ENCODE data around the gene MKLN1.

The MKLN1 gene

GRCh38 chr7:131346885-131347592 lies 19.4 kb downstream of the MKLN1 start:
- in situ Hi-C loops (cut with MboI; ENCODE audit: low sequenced_read_pairs): no loop called here

- in situ Hi-C loops (cut with MboI; ENCODE audit: low sequenced_read_pairs): no loop called here
These were observed 24.4 kb downstream of the MKLN1 start for GRCh38 chr7:131352032-131352431.

GRCh38 chr7:131354390-131354789 lies 26.7 kb downstream of the MKLN1 start:
- in situ Hi-C loops (cut with MboI; ENCODE audit: low sequenced_read_pairs): no loop called here

GRCh38 chr7:131355917-131356777 lies 28.5 kb downstream of the MKLN1 start:
- in situ Hi-C loops (cut with MboI; ENCODE audit: low sequenced_read_pairs): no loop called here

GRCh38 chr7:131357282-131357880 lies 29.7 kb downstream of the MKLN1 start:
- in situ Hi-C loops (cut with MboI; ENCODE audit: low sequenced_read_pairs): no loop called here

- in situ Hi-C loops (cut with MboI; ENCODE audit: low sequenced_read_pairs): no loop called here
These were observed 31.0 kb downstream of the MKLN1 start for GRCh38 chr7:131358636-131359035.

GRCh38 chr7:131359136-131359776 lies 31.6 kb downstream of the MKLN1 start:
- in situ Hi-C loops (cut with MboI; ENCODE audit: low sequenced_read_pairs): no loop called here

GRCh38 chr7:131363719-131364118 lies 36.0 kb downstream of the MKLN1 start:
- in situ Hi-C loops (cut with MboI; ENCODE audit: low sequenced_read_pairs): no loop called here

- in situ Hi-C loops (cut with MboI; ENCODE audit: low sequenced_read_pairs): no loop called here
These were observed 37.2 kb downstream of the MKLN1 start for GRCh38 chr7:131364767-131365344.

GRCh38 chr7:131365838-131366237 lies 38.2 kb downstream of the MKLN1 start:
- in situ Hi-C loops (cut with MboI; ENCODE audit: low sequenced_read_pairs): no loop called here

- in situ Hi-C loops (cut with MboI; ENCODE audit: low sequenced_read_pairs): no loop called here
These were observed 41.7 kb downstream of the MKLN1 start for GRCh38 chr7:131369354-131369753.

- in situ Hi-C loops (cut with MboI; ENCODE audit: low sequenced_read_pairs): no loop called here
These were observed 42.9 kb downstream of the MKLN1 start for GRCh38 chr7:131370523-131370968.

- in situ Hi-C loops (cut with MboI; ENCODE audit: low sequenced_read_pairs): no loop called here
These were observed 43.7 kb downstream of the MKLN1 start for GRCh38 chr7:131371411-131371810.

- in situ Hi-C loops (cut with MboI; ENCODE audit: low sequenced_read_pairs): no loop called here
These were observed 44.9 kb downstream of the MKLN1 start for GRCh38 chr7:131372554-131372953.

GRCh38 chr7:131374821-131375220 lies 47.1 kb downstream of the MKLN1 start:
- in situ Hi-C loops (cut with MboI; ENCODE audit: low sequenced_read_pairs): no loop called here

- in situ Hi-C loops (cut with MboI; ENCODE audit: low sequenced_read_pairs): no loop called here
These were observed 53.6 kb downstream of the MKLN1 start for GRCh38 chr7:131381069-131381838.

GRCh38 chr7:131383417-131384285 lies 56.0 kb downstream of the MKLN1 start:
- in situ Hi-C loops (cut with MboI; ENCODE audit: low sequenced_read_pairs): no loop called here

GRCh38 chr7:131384286-131384635 lies 56.6 kb downstream of the MKLN1 start:
- in situ Hi-C loops (cut with MboI; ENCODE audit: low sequenced_read_pairs): no loop called here

GRCh38 chr7:131385039-131385605 lies 57.4 kb downstream of the MKLN1 start:
- in situ Hi-C loops (cut with MboI; ENCODE audit: low sequenced_read_pairs): no loop called here

Measured in HL-60/S4 treated with phorbol 12-myristate 13-acetate at 8.2 ng/mL for 4 days and 3 days (cell line).